OCI-LY7 (cell line): ENCODE measurements around the gene IL1RAPL2. TPM values are rescaled to one million over a fixed set of nuclear protein-coding genes. Genes with fewer than 3 reads are reported as not detected.

Source experiments
- BruUV-seq: library from RNA; stranded (reverse); fragments of 400-500 nt; replicated peaks from 2 replicates; lab custom pipeline; 2021; lab: Mats Ljungman, UMichigan
- CTCF ChIA-PET: fragments of 300-600 bp; sonication (Branson Sonifier 250); formaldehyde crosslinking; loops from one replicate; lab custom pipeline; 2022; ENCODE audit warnings: antibody characterized with exemption; ENCODE audit not compliant: unreplicated experiment; lab: Charles Lee
- POLR2A ChIA-PET: fragments of 300-600 bp; sonication (Branson Sonifier 250); formaldehyde crosslinking; loops from one replicate; lab custom pipeline; 2022; ENCODE audit warnings: antibody characterized with exemption; lab: Charles Lee
- DNase-seq: peaks from one replicate; pipeline ENCODE4 v3.0.0-alpha.2; 2015; ENCODE audit warnings: low spot score
- H2AFZ ChIP-seq: fragments of 200-600 bp; sonication (generic), shearing (Covaris generic); 2 replicates; pipeline ENCODE4 v1.6.1; 2014; ENCODE audit warnings: mild to moderate bottlenecking, antibody characterized with exemption, low read length, moderate library complexity
- H3K27ac ChIP-seq: fragments of 200-600 bp; sonication (generic); 2 replicates; pipeline ENCODE4 v1.5.1; 2014; ENCODE audit warnings: mixed run types, low read depth, mild to moderate bottlenecking, moderate library complexity, low read length, inconsistent platforms; ENCODE audit not compliant: poor library complexity, severe bottlenecking
- H3K36me3 ChIP-seq: fragments of 200-600 bp; sonication (generic); 2 replicates; pipeline ENCODE4 v1.6.1; 2014; ENCODE audit warnings: mild to moderate bottlenecking, antibody characterized with exemption, low read length, moderate library complexity, mixed read lengths; ENCODE audit not compliant: insufficient read depth
- H3K4me1 ChIP-seq: fragments of 200-600 bp; sonication (generic); 2 replicates; pipeline ENCODE4 v1.5.1; 2014; ENCODE audit warnings: mild to moderate bottlenecking, low read length; ENCODE audit not compliant: insufficient read depth, poor library complexity, severe bottlenecking
- H3K4me2 ChIP-seq: fragments of 200-600 bp; sonication (generic); 2 replicates; pipeline ENCODE4 v1.6.1; 2014; ENCODE audit warnings: mild to moderate bottlenecking, low read length
- H3K4me3 ChIP-seq: fragments of 200-600 bp; sonication (generic); 2 replicates; pipeline ENCODE4 v1.5.1; 2014; ENCODE audit warnings: mild to moderate bottlenecking, low read depth, low read length; ENCODE audit not compliant: poor library complexity, severe bottlenecking
- H3K79me2 ChIP-seq: fragments of 200-600 bp; sonication (generic); 2 replicates; pipeline ENCODE4 v1.6.1; 2016; ENCODE audit warnings: low read depth, mild to moderate bottlenecking, low read length, moderate library complexity, mixed read lengths; ENCODE audit not compliant: insufficient read depth
- H3K9me2 ChIP-seq: fragments of 200-600 bp; sonication (generic); 2 replicates; pipeline ENCODE4 v1.6.1; 2016; ENCODE audit warnings: mild to moderate bottlenecking, low read length, mixed read lengths; ENCODE audit not compliant: insufficient read depth
- H3K9me3 ChIP-seq: fragments of 200-600 bp; sonication (generic); 2 replicates; pipeline ENCODE4 v1.6.1; 2014; ENCODE audit warnings: mild to moderate bottlenecking, mixed run types, low read length, mixed read lengths
- H4K20me1 ChIP-seq: fragments of 200-600 bp; sonication (generic); 2 replicates; pipeline ENCODE4 v1.6.1; 2014; ENCODE audit warnings: mild to moderate bottlenecking, antibody characterized with exemption, low read length, moderate library complexity, mixed read lengths; ENCODE audit not compliant: insufficient read depth
- EZH2phosphoT487 ChIP-seq: fragments of 200-600 bp; sonication (generic); IDR thresholded peaks from 2 replicates; pipeline ENCODE4 v1.6.1; 2018; ENCODE audit warnings: low read depth, borderline replicate concordance, mild to moderate bottlenecking, mixed run types, antibody characterized with exemption, low read length, moderate library complexity, mixed read lengths
- intact Hi-C: fragments of 100-400 bp; cut with micrococcal nuclease; formaldehyde crosslinking; loops from one replicate; pipeline ENCODE4 v1.10.0; 2022; ENCODE audit not compliant: unreplicated experiment
- total RNA-seq, 2 experiments: library from RNA; depleted of rRNA in 1 of 2; stranded (reverse); fragments of >200 nt in 1 of 2; shearing (Covaris generic) in 1 of 2; gene quantifications; 2 replicates each; pipeline ENCODE4 v1.2.3, GENCODE V29; 2014 to 2022
- TF ChIP-seq, protein P1 (sequence below): fragments of 200-600 bp; sonication (generic); conservative IDR thresholded peaks from 2 replicates; pipeline ENCODE4 v1.5.1; 2014; ENCODE audit warnings: mild to moderate bottlenecking, antibody characterized with exemption, low read length, moderate library complexity, mixed read lengths

Gene IL1RAPL2
- total RNA-seq, 2 experiments from 2014 or later, result not detected

DNA sequence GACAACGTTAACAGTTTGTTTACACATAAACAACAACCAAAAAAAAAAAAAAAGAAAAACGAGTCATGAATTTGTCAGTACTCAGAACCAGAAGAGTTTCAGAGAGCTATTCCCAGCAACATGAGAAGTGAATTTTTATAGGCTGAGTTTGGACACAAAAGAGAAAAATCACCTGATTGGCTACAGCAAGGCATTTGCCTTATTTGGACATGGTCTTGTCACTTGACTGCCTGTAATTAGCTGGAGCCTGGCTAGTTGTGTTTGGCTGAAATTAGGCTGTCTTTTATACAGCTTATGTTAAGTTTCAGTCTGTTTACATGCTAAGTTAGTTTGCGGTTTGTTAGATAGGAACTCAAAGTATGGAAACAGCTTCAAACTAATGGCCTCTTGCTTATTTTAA lies 655.4 kb downstream of the IL1RAPL2 start:
- H3K4me1 ChIP-seq, result no peaks in the 10 kb centered on the region
- no peaks in the 10 kb centered on the region for H4K20me1 ChIP-seq
- ChIA-PET POLR2A (no interaction called here), CTCF (no interaction called here)
- TF ChIP-seq, protein P1, sequence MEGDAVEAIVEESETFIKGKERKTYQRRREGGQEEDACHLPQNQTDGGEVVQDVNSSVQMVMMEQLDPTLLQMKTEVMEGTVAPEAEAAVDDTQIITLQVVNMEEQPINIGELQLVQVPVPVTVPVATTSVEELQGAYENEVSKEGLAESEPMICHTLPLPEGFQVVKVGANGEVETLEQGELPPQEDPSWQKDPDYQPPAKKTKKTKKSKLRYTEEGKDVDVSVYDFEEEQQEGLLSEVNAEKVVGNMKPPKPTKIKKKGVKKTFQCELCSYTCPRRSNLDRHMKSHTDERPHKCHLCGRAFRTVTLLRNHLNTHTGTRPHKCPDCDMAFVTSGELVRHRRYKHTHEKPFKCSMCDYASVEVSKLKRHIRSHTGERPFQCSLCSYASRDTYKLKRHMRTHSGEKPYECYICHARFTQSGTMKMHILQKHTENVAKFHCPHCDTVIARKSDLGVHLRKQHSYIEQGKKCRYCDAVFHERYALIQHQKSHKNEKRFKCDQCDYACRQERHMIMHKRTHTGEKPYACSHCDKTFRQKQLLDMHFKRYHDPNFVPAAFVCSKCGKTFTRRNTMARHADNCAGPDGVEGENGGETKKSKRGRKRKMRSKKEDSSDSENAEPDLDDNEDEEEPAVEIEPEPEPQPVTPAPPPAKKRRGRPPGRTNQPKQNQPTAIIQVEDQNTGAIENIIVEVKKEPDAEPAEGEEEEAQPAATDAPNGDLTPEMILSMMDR, result no peak
- no peak for TF ChIP-seq EZH2phosphoT487
- no peak for DNase-seq
- no peak overlapping the region for H3K4me2 ChIP-seq
- H3K79me2 ChIP-seq, result no peaks in the 10 kb centered on the region
- no peaks in the 10 kb centered on the region for H3K9me3 ChIP-seq
- intact Hi-C loops, result no loop called here
- H2AFZ ChIP-seq, result no peak overlapping the region
- H3K36me3 ChIP-seq, result no peaks in the 10 kb centered on the region
- no peak overlapping the region for H3K4me3 ChIP-seq
- no TSS peak for BruUV-seq
- no peak overlapping the region for H3K27ac ChIP-seq
- no peaks in the 10 kb centered on the region for H3K9me2 ChIP-seq

DNA sequence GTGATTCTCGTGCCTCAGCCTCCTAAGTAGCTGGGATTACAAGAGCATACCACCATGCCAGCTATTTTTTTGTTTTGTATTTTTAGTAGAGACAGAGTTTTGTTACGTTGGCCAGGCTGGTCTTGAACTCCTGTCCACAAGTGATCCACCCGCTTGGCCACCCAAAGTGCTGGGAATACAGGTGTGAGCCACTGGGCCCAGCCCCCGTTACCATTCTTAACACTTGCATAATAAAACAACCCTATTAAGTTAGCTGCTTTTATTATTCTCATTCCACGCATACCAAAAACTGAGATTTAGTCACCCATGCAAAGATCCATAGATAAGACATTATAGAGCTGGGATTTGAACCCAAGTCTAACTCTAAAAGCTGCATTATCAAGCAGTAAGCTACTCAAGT lies 660.5 kb downstream of the IL1RAPL2 start:
- intact Hi-C loops, result no loop called here
- Histone ChIP-seq H3K4me1 (no peaks in the 10 kb centered on the region), H3K27ac (no peak overlapping the region), H3K9me3 (no peaks in the 10 kb centered on the region), H3K79me2 (no peaks in the 10 kb centered on the region), H3K36me3 (no peaks in the 10 kb centered on the region), H3K4me2 (no peak overlapping the region), H3K9me2 (no peaks in the 10 kb centered on the region), H4K20me1 (no peaks in the 10 kb centered on the region), H2AFZ (no peak overlapping the region), H3K4me3 (no peak overlapping the region)
- ChIA-PET CTCF (no interaction called here), POLR2A (no interaction called here)
- DNase-seq, result no peak
- TF ChIP-seq, protein P1, result no peak
- TF ChIP-seq EZH2phosphoT487, result no peak
- BruUV-seq, result no TSS peak

DNA sequence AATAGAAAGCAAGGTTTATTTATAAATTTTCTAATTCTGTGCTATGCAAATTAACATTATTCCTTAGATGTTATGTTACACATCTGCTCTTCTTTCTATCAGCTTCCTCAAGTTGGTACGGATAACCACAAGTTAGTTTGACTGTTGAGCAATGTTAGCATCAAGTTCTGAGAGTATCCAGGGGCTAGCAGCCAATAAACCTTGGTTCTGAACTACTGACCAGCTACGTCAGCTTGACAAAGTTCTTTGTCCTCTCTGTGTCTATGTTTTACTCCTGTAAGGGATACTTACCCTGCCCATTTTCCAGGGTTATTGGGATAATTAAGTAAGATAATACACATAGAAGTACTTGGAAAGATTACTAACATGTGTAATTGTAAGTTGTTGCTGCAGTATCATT lies 662.6 kb downstream of the IL1RAPL2 start:
- POLR2A ChIA-PET, result no interaction called here

More for the DNA sequence above, 662.6 kb downstream of the IL1RAPL2 start:
- Histone ChIP-seq H3K4me3 (no peak overlapping the region), H2AFZ (no peak overlapping the region), H3K4me1 (no peaks in the 10 kb centered on the region), H3K9me3 (no peaks in the 10 kb centered on the region), H3K27ac (no peak overlapping the region), H4K20me1 (no peaks in the 10 kb centered on the region), H3K4me2 (no peak overlapping the region), H3K79me2 (no peaks in the 10 kb centered on the region), H3K9me2 (no peaks in the 10 kb centered on the region), H3K36me3 (no peaks in the 10 kb centered on the region)
- intact Hi-C loops, result no loop called here
- no TSS peak for BruUV-seq
- CTCF ChIA-PET, result no interaction called here
- TF ChIP-seq EZH2phosphoT487, result no peak
- TF ChIP-seq, protein P1, result no peak
- no peak for DNase-seq
